Mesendoderm (in vitro differentiated cells): ENCODE data around the gene POP5.

Source experiments
- DNase-seq: peaks from one replicate; pipeline ENCODE4 v3.0.0; 2013
- H2AK5ac ChIP-seq: 2 replicates; pipeline ENCODE4 v1.6.1; 2013; ENCODE audit warnings: low read length, inconsistent platforms
- H2BK120ac ChIP-seq: 2 replicates; pipeline ENCODE4 v1.6.1; 2013; ENCODE audit warnings: low read depth, mild to moderate bottlenecking, low read length, moderate library complexity, mixed read lengths
- H2BK15ac ChIP-seq: replicated peaks from 2 replicates; pipeline ENCODE4 v1.6.1; 2013; ENCODE audit warnings: low read depth, mild to moderate bottlenecking, moderate library complexity
- H2BK5ac ChIP-seq: 2 replicates; pipeline ENCODE4 v1.6.1; 2013; ENCODE audit warnings: low read length, inconsistent platforms
- H3K18ac ChIP-seq: 2 replicates; pipeline ENCODE4 v1.6.1; 2013; ENCODE audit warnings: mild to moderate bottlenecking, low read length, mixed read lengths
- H3K23ac ChIP-seq: one replicate; pipeline ENCODE4 v1.6.1; 2013; ENCODE audit warnings: low read length
- H3K27ac ChIP-seq: 2 replicates; pipeline ENCODE4 v1.5.1; 2013; ENCODE audit warnings: low read depth, mild to moderate bottlenecking, inconsistent platforms, low read length, moderate library complexity
- H3K27me3 ChIP-seq: 2 replicates; pipeline ENCODE4 v1.6.1; 2013; ENCODE audit warnings: low read length, control low read depth, mild to moderate bottlenecking, inconsistent platforms; ENCODE audit not compliant: insufficient read depth, poor library complexity
- H3K36me3 ChIP-seq: 2 replicates; pipeline ENCODE4 v1.6.1; 2013; ENCODE audit warnings: low read length, inconsistent platforms; ENCODE audit not compliant: control insufficient read depth, insufficient read depth
- H3K4ac ChIP-seq: one replicate; pipeline ENCODE4 v1.6.1; 2013; ENCODE audit warnings: low read depth, mild to moderate bottlenecking, low read length, moderate library complexity
- H3K4me1 ChIP-seq: 2 replicates; pipeline ENCODE4 v1.6.1; 2013; ENCODE audit warnings: low read depth, low read length, inconsistent platforms; ENCODE audit not compliant: control insufficient read depth
- H3K4me2 ChIP-seq: 2 replicates; pipeline ENCODE4 v1.6.1; 2013; ENCODE audit warnings: low read length
- H3K4me3 ChIP-seq: 2 replicates; pipeline ENCODE4 v1.5.1; 2013; ENCODE audit warnings: mild to moderate bottlenecking, low read length
- H3K56ac ChIP-seq: one replicate; pipeline ENCODE4 v1.6.1; 2013; ENCODE audit warnings: low read length
- H3K79me1 ChIP-seq: 2 replicates; pipeline ENCODE4 v1.6.1; 2013; ENCODE audit warnings: low read length, inconsistent platforms
- H3K79me2 ChIP-seq: 2 replicates; pipeline ENCODE4 v1.6.1; 2013; ENCODE audit warnings: mild to moderate bottlenecking, low read length; ENCODE audit not compliant: control insufficient read depth, insufficient read depth
- H3K9ac ChIP-seq: 2 replicates; pipeline ENCODE4 v1.6.1; 2013; ENCODE audit warnings: low read length, inconsistent platforms
- H4K5ac ChIP-seq: one replicate; pipeline ENCODE4 v1.6.1; 2013; ENCODE audit warnings: low read length
- H4K8ac ChIP-seq: one replicate; pipeline ENCODE4 v1.6.1; 2013; ENCODE audit warnings: low read depth, mild to moderate bottlenecking, control low read depth, low read length, moderate library complexity
- WGBS: extraction: QIAGEN DNeasy Blood & Tissue Kit; methylation state at CpG from one replicate; pipeline ENCODE4 v1.1.7; 2013; ENCODE audit warnings: low lambda C conversion rate, missing lambda C conversion rate; ENCODE audit not compliant: insufficient coverage; ENCODE audit errors: extremely low coverage; 5-methylcytosine and 5-hydroxymethylcytosine counted together

The POP5 gene

GRCh38 chr12:120538281-120539156, 42.7 kb downstream of the POP5 start:
- H3K27ac ChIP-seq, result no peak overlapping the region
- H2BK120ac ChIP-seq, result no peak overlapping the region
- H3K9ac ChIP-seq, result no peak overlapping the region
- H4K8ac ChIP-seq, result no peak overlapping the region
- peak overlapping the region; percentile 37 for H3K56ac ChIP-seq
- H2BK15ac ChIP-seq, result no peak overlapping the region
- no peak overlapping the region for H3K23ac ChIP-seq
- no peak overlapping the region for H3K4me2 ChIP-seq
- no peak overlapping the region for H3K18ac ChIP-seq
- H2BK5ac ChIP-seq, result no peak overlapping the region
- peaks cover 75% of the 10 kb centered on the region for H3K79me2 ChIP-seq
- no peak overlapping the region for H3K4ac ChIP-seq
- H3K36me3 ChIP-seq, result no peaks in the 10 kb centered on the region
- no peak overlapping the region for H2AK5ac ChIP-seq
- no peak for DNase-seq
- WGBS, result no CpG with 5 or more reads among the region's 6 CpGs
- peaks cover 12% of the 10 kb centered on the region for H3K79me1 ChIP-seq
- H3K4me3 ChIP-seq, result no peak overlapping the region
- H3K27me3 ChIP-seq, result no peaks in the 10 kb centered on the region
- peaks cover 4% of the 10 kb centered on the region for H3K4me1 ChIP-seq
- H4K5ac ChIP-seq, result no peak overlapping the region

- H2AK5ac ChIP-seq, result no peak overlapping the region
- H2BK5ac ChIP-seq, result no peak overlapping the region
- H3K9ac ChIP-seq, result peak overlapping the region; percentile 38
- peaks cover 70% of the 10 kb centered on the region for H3K79me2 ChIP-seq
- H3K27ac ChIP-seq, result no peak overlapping the region
- H3K4me2 ChIP-seq, result no peak overlapping the region
- no peak overlapping the region for H4K5ac ChIP-seq
- DNase-seq, result no peak
- peaks cover 12% of the 10 kb centered on the region for H3K79me1 ChIP-seq
- H3K27me3 ChIP-seq, result no peaks in the 10 kb centered on the region
- no peak overlapping the region for H3K4me3 ChIP-seq
- H3K56ac ChIP-seq, result no peak overlapping the region
- H3K18ac ChIP-seq, result no peak overlapping the region
- no peak overlapping the region for H3K4ac ChIP-seq
- no peaks in the 10 kb centered on the region for H3K36me3 ChIP-seq
- WGBS, result no CpG with 5 or more reads among the region's 4 CpGs
- no peak overlapping the region for H2BK120ac ChIP-seq
- H3K23ac ChIP-seq, result no peak overlapping the region
- H2BK15ac ChIP-seq, result no peak overlapping the region
- H4K8ac ChIP-seq, result no peak overlapping the region
- peaks cover 4% of the 10 kb centered on the region for H3K4me1 ChIP-seq
Measured at GRCh38 chr12:120537856-120538220, 43.4 kb downstream of the POP5 start.

GRCh38 chr12:120536064-120536791, 45.0 kb downstream of the POP5 start:
- WGBS, result no CpG with 5 or more reads among the region's 13 CpGs
- H4K5ac ChIP-seq, result no peak overlapping the region
- H3K27ac ChIP-seq, result no peak overlapping the region
- peak overlapping the region; percentile 8 for H3K9ac ChIP-seq
- DNase-seq, result no peak
- H2AK5ac ChIP-seq, result no peak overlapping the region
- H3K79me1 ChIP-seq, result peaks cover 12% of the 10 kb centered on the region
- H3K23ac ChIP-seq, result no peak overlapping the region
- H4K8ac ChIP-seq, result no peak overlapping the region
- no peak overlapping the region for H3K56ac ChIP-seq
- peaks cover 60% of the 10 kb centered on the region for H3K79me2 ChIP-seq
- peak overlapping the region; percentile 14 for H3K4me2 ChIP-seq
- no peak overlapping the region for H3K4me3 ChIP-seq
- no peaks in the 10 kb centered on the region for H3K27me3 ChIP-seq
- H2BK5ac ChIP-seq, result no peak overlapping the region
- H2BK120ac ChIP-seq, result no peak overlapping the region
- H3K36me3 ChIP-seq, result no peaks in the 10 kb centered on the region
- peaks cover 4% of the 10 kb centered on the region for H3K4me1 ChIP-seq
- no peak overlapping the region for H3K18ac ChIP-seq
- no peak overlapping the region for H2BK15ac ChIP-seq
- no peak overlapping the region for H3K4ac ChIP-seq

- Histone ChIP-seq H3K79me2 (peaks cover 50% of the 10 kb centered on the region), H3K4ac (peak overlapping the region; percentile 5)
Measured at GRCh38 chr12:120534703-120535655, 46.2 kb downstream of the POP5 start.

GRCh38 chr12:120534203-120534702, 46.9 kb downstream of the POP5 start, which contains the start of gene RNF10:
Gene RNF10 (plus strand): TSS chr12:120534356. CDS start chr12:120534812, 456 bp downstream.
- Histone ChIP-seq H2BK5ac (no peak within 1 kb of the TSS), H3K18ac (peak within 1 kb of the TSS; percentile 65), H3K56ac (peak within 1 kb of the TSS; percentile 94), H3K4ac (peak within 1 kb of the TSS; percentile 5), H3K27ac (peak within 1 kb of the TSS; percentile 47), H2AK5ac (no peak within 1 kb of the TSS), H3K9ac (peak within 1 kb of the TSS; percentile 91), H3K79me2 (peaks cover 44% of the 10 kb centered on the region), H3K79me1 (peaks cover 10% of the 10 kb centered on the region), H2BK15ac (no peak within 1 kb of the TSS), H2BK120ac (no peak within 1 kb of the TSS), H3K36me3 (no peaks in the 10 kb centered on the region), H3K4me2 (peak within 1 kb of the TSS; percentile 67), H4K8ac (peak within 1 kb of the TSS; percentile 42), H3K27me3 (no peaks in the 10 kb centered on the region), H3K4me3 (peak within 1 kb of the TSS; percentile 53), H3K23ac (no peak within 1 kb of the TSS), H4K5ac (no peak within 1 kb of the TSS), H3K4me1 (peaks cover 7% of the 10 kb centered on the region)
- WGBS, result no CpG with 5 or more reads among the region's 43 CpGs
- peak; percentile 95 for DNase-seq

More at GRCh38 chr12:120534703-120535655, 46.2 kb downstream of the POP5 start:
- Histone ChIP-seq H3K4me3 (peak overlapping the region; percentile 53), H2BK5ac (no peak overlapping the region), H3K9ac (peak overlapping the region; percentile 91), H2BK120ac (no peak overlapping the region), H3K4me2 (peak overlapping the region; percentile 67), H4K8ac (no peak overlapping the region), H4K5ac (no peak overlapping the region), H3K79me1 (peaks cover 10% of the 10 kb centered on the region), H3K56ac (peak overlapping the region; percentile 94), H2AK5ac (no peak overlapping the region), H3K23ac (no peak overlapping the region), H3K27me3 (no peaks in the 10 kb centered on the region), H3K27ac (peak overlapping the region; percentile 47), H3K18ac (peak overlapping the region; percentile 65), H3K36me3 (no peaks in the 10 kb centered on the region), H3K4me1 (peaks cover 4% of the 10 kb centered on the region), H2BK15ac (no peak overlapping the region)
- WGBS, result no CpG with 5 or more reads among the region's 52 CpGs
- DNase-seq, result peak; percentile 79
